ENCODE results near the gene TUBB2A. TPM values are rescaled to one million over a fixed set of nuclear protein-coding genes. Genes with fewer than 3 reads are reported as not detected.
"Not testable (repeated sequence)": the region's sequence is repeated elsewhere in the genome, so short reads cannot be mapped to it uniquely, and the experiment has no call there.

Gene TUBB2A
- total RNA-seq, 2 experiments from 2014 or later, result 24.8 to 42.1 TPM

DNA sequence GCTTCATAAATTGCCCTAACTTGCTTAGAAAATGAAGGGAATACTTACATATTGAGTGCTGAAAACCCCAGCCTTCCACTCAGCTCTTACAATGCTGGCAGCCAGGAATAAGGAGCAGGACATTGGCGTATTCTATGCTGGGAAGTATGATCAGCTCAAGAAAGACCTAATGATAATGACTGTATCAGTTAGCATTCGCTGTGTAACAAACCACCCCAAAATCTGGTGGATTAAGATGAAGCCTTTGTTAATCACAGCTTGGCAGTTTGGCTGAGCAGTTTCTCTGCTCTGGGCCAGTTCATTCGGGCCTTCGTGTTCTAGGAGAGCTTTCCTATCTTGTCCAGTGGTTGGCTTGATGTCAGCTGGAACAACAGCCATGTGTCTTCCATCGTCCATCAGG lies 33.4 kb upstream of the TUBB2A start:
- no TSS peak for BruUV-seq (replicated peaks)

GRCh38 chr6:3190056-3190455 lies 32.7 kb upstream of the TUBB2A start:
- no peak for TF ChIP-seq EZH2phosphoT487 (IDR thresholded peaks at IDR 0.05; ENCODE audit: borderline replicate concordance, low read depth, low read length)
- TF ChIP-seq CTCF (conservative IDR thresholded peaks at IDR 0.05; ENCODE audit: low read length), result no peak
- no peak overlapping the region for H3K27ac ChIP-seq (ENCODE audit: low read depth, low read length, poor library complexity, severe bottlenecking)
- CTCF ChIA-PET (ENCODE audit: unreplicated experiment), result no interaction called here
- intact Hi-C loops (cut with micrococcal nuclease; ENCODE audit: unreplicated experiment), result no loop called here
- no peak overlapping the region for H2AFZ ChIP-seq (ENCODE audit: low read length)
- no TSS peak for BruUV-seq (replicated peaks)
- H3K9me3 ChIP-seq (ENCODE audit: low read length), result no peaks in the 10 kb centered on the region
- H3K4me1 ChIP-seq (ENCODE audit: insufficient read depth, low read length, poor library complexity, severe bottlenecking), result no peaks in the 10 kb centered on the region
- H3K4me3 ChIP-seq (ENCODE audit: low read depth, low read length, poor library complexity, severe bottlenecking), result no peak overlapping the region
- POLR2A ChIA-PET, result interaction anchor here (0.6 to 0.9 kb wide), 2 partner anchors 13 to 83 kb away, joined by 3 read pairs; no protein-coding TSS in a partner anchor
- no peak for DNase-seq (ENCODE audit: low spot score)
- H3K79me2 ChIP-seq (ENCODE audit: insufficient read depth, low read depth, low read length), result no peaks in the 10 kb centered on the region
- no peaks in the 10 kb centered on the region for H4K20me1 ChIP-seq (ENCODE audit: insufficient read depth, low read length)
- no peaks in the 10 kb centered on the region for H3K9me2 ChIP-seq (ENCODE audit: insufficient read depth, low read length)
- no peaks in the 10 kb centered on the region for H3K36me3 ChIP-seq (ENCODE audit: insufficient read depth, low read length)
- H3K4me2 ChIP-seq (ENCODE audit: low read length), result no peak overlapping the region

More for the DNA sequence above, 33.4 kb upstream of the TUBB2A start:
- Histone ChIP-seq H2AFZ (ENCODE audit: low read length) (no peak overlapping the region), H3K4me3 (ENCODE audit: low read depth, low read length, poor library complexity, severe bottlenecking) (no peak overlapping the region), H3K9me2 (ENCODE audit: insufficient read depth, low read length) (no peaks in the 10 kb centered on the region), H3K9me3 (ENCODE audit: low read length) (no peaks in the 10 kb centered on the region), H3K4me2 (ENCODE audit: low read length) (no peak overlapping the region), H3K4me1 (ENCODE audit: insufficient read depth, low read length, poor library complexity, severe bottlenecking) (no peaks in the 10 kb centered on the region), H4K20me1 (ENCODE audit: insufficient read depth, low read length) (no peaks in the 10 kb centered on the region), H3K79me2 (ENCODE audit: insufficient read depth, low read depth, low read length) (no peaks in the 10 kb centered on the region), H3K27ac (ENCODE audit: low read depth, low read length, poor library complexity, severe bottlenecking) (no peak overlapping the region), H3K36me3 (ENCODE audit: insufficient read depth, low read length) (no peaks in the 10 kb centered on the region)
- TF ChIP-seq CTCF (conservative IDR thresholded peaks at IDR 0.05; ENCODE audit: low read length) (no peak), EZH2phosphoT487 (IDR thresholded peaks at IDR 0.05; ENCODE audit: borderline replicate concordance, low read depth, low read length) (no peak)
- ChIA-PET POLR2A (interaction anchor here (0.6 to 0.9 kb wide), 3 partner anchors 8 to 83 kb away, joined by 3 to 4 read pairs (median 3); no protein-coding TSS in a partner anchor), CTCF (ENCODE audit: unreplicated experiment) (no interaction called here)
- no peak for DNase-seq (ENCODE audit: low spot score)
- intact Hi-C loops (cut with micrococcal nuclease; ENCODE audit: unreplicated experiment), result no loop called here

DNA sequence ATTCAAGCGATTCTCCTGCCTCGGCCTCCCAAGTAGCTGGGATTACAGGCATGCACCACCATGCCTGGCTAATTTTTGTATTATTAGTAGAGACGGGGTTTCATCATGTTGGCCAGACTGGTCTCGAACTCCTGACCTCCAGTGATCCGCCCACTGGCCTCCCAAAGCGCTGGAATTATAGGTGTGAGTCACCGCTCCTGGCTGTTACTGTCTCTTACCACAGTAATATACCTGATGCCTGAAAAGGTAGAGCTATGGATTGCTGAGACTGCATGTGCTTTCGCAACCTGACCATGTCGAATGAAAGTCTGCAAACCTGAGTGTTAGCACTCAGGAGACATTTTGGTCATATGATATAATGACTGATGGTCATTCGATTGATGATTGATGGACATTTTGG lies 31.8 kb upstream of the TUBB2A start:
- H3K4me1 ChIP-seq (ENCODE audit: insufficient read depth, low read length, poor library complexity, severe bottlenecking); H3K79me2 ChIP-seq (ENCODE audit: insufficient read depth, low read depth, low read length); DNase-seq (ENCODE audit: low spot score); H3K9me3 ChIP-seq (ENCODE audit: low read length); intact Hi-C loops (cut with micrococcal nuclease; ENCODE audit: unreplicated experiment); H3K4me3 ChIP-seq (ENCODE audit: low read depth, low read length, poor library complexity, severe bottlenecking); H3K27ac ChIP-seq (ENCODE audit: low read depth, low read length, poor library complexity, severe bottlenecking); H3K9me2 ChIP-seq (ENCODE audit: insufficient read depth, low read length); H3K36me3 ChIP-seq (ENCODE audit: insufficient read depth, low read length); CTCF ChIA-PET (ENCODE audit: unreplicated experiment); H3K4me2 ChIP-seq (ENCODE audit: low read length); BruUV-seq (replicated peaks); H4K20me1 ChIP-seq (ENCODE audit: insufficient read depth, low read length); H2AFZ ChIP-seq (ENCODE audit: low read length): not testable (repeated sequence)
- POLR2A ChIA-PET, result interaction anchor here (0.5 kb wide), 1 partner anchor 9 kb away, joined by 4 read pairs; no protein-coding TSS in a partner anchor

Measured in OCI-LY7 (cell line).